Hippocampal formation (tissue), 2 donors: ENCODE data around the gene HKDC1.
"Not testable (repeated sequence)": the region's sequence is repeated elsewhere in the genome, so short reads cannot be mapped to it uniquely, and the experiment has no call there.

Experiments
- DNase-seq, 2 donors: peaks; one replicate each; lab custom pipeline; 2025; lab: John Stamatoyannopoulos, UW

The HKDC1 gene

GRCh38 chr10:69220041-69220451 is at the start of gene HKDC1:
Gene HKDC1 (plus strand): TSS chr10:69220332. CDS start chr10:69220436, 104 bp downstream.
- DNase-seq = no peak

- DNase-seq = no peak
Observed at GRCh38 chr10:69172241-69172982, 47.7 kb upstream of the HKDC1 start.

- not testable (repeated sequence) for DNase-seq
Observed at GRCh38 chr10:69175326-69175725, 44.8 kb upstream of the HKDC1 start.

- no peak for DNase-seq
Observed at GRCh38 chr10:69176823-69177222, 43.3 kb upstream of the HKDC1 start.

- DNase-seq = no peak
Observed at GRCh38 chr10:69179089-69179742, 40.9 kb upstream of the HKDC1 start.

- peak; percentile 88 to 99 for DNase-seq
Observed at GRCh38 chr10:69179743-69180524, 40.2 kb upstream of the HKDC1 start, which contains the start of gene SUPV3L1. Gene SUPV3L1 (plus strand): TSS chr10:69180234. CDS start chr10:69180292, 58 bp downstream.

- no peak for DNase-seq
Observed at GRCh38 chr10:69180525-69181204, 39.5 kb upstream of the HKDC1 start.

- DNase-seq = no peak
Observed at GRCh38 chr10:69181433-69181832, 38.7 kb upstream of the HKDC1 start.

- no peak for DNase-seq
Observed at GRCh38 chr10:69182005-69182404, 38.1 kb upstream of the HKDC1 start.

GRCh38 chr10:69186524-69186923 is 33.6 kb upstream of the HKDC1 start:
- DNase-seq = no peak

GRCh38 chr10:69201045-69201444 is 19.1 kb upstream of the HKDC1 start:
- no peak for DNase-seq

GRCh38 chr10:69202332-69202731 is 17.8 kb upstream of the HKDC1 start:
- DNase-seq = no peak

GRCh38 chr10:69208761-69209160 is 11.4 kb upstream of the HKDC1 start:
- no peak for DNase-seq

GRCh38 chr10:69209787-69210484 is 10.2 kb upstream of the HKDC1 start:
- DNase-seq = no peak

GRCh38 chr10:69211104-69211503 is 9.0 kb upstream of the HKDC1 start:
- DNase-seq = no peak

GRCh38 chr10:69211524-69211923 is 8.6 kb upstream of the HKDC1 start:
- DNase-seq = no peak

- no peak for DNase-seq
Observed at GRCh38 chr10:69213591-69214311, 6.4 kb upstream of the HKDC1 start.

- no peak for DNase-seq
Observed at GRCh38 chr10:69214666-69215131, 5.4 kb upstream of the HKDC1 start.

GRCh38 chr10:69215405-69216171 is 4.5 kb upstream of the HKDC1 start:
- no peak for DNase-seq
